GM19468 (cell line): Measurements from ENCODE around the gene TOX2.

Experiments
- ATAC-seq: cut with Tn5 transposase; IDR thresholded peaks from one replicate; pipeline ENCODE4 v1.9.1; 2021; ENCODE audit warnings: mild to moderate bottlenecking, moderate library complexity, moderate number of reproducible peaks; ENCODE audit not compliant: unreplicated experiment; ENCODE audit errors: extremely low read depth

The TOX2 gene

DNA sequence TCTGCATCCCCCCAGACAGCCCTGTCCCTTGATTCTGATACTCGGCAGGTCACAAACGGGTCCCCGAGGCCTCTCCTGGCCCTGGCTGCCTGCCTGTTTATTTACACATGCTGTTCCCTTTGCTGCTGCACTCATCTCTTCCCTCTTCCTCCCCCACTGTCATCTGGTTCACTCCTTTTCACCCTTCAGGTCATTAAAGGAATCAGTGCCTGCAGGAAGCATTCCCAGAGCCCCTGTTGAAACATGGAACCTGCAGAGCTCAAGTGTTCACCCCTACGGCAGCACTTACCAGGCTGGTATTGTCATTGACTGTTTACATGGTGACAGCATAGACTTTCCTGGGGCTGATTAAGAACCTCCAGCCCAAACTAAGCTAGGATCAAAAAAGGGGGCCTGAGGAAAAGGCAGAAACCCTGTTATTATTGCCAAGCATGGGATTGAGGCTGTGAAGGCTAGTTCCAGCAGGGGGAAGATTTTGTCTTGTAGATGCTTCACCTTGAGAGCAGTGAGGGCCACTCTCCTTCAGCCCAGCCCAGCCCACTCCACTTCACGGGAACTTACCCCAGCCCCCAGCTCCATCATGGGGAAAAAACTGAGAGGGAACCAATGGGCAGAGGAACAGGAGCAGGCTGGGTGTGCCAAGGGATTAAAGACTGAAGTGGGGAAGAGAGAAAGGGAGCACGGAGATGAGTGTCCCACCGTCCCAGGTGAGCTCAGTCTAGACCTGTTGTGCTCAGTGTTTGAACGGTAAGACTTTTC lies 199.1 kb downstream of the TOX2 start:
- no peak for ATAC-seq

DNA sequence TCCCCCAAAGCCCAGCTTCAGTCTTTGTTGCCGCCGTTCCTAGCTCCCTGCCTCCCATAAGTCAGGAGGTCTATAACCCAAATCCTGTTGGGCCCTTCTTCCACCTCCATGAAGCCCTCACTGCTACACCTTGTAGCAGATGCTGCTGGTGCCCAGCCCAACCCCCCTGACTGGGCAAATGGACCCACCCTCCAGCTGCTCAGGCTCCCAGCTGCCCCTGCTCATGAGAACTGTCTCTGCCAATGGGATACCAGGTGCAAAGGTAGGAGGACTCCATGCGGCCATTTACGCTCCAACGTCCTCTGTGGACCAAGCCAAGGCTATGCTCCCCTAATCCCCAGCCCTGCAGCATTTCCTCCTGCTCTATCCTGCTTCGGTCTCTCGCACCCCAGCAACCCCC lies 200.5 kb downstream of the TOX2 start:
- ATAC-seq: no peak

DNA sequence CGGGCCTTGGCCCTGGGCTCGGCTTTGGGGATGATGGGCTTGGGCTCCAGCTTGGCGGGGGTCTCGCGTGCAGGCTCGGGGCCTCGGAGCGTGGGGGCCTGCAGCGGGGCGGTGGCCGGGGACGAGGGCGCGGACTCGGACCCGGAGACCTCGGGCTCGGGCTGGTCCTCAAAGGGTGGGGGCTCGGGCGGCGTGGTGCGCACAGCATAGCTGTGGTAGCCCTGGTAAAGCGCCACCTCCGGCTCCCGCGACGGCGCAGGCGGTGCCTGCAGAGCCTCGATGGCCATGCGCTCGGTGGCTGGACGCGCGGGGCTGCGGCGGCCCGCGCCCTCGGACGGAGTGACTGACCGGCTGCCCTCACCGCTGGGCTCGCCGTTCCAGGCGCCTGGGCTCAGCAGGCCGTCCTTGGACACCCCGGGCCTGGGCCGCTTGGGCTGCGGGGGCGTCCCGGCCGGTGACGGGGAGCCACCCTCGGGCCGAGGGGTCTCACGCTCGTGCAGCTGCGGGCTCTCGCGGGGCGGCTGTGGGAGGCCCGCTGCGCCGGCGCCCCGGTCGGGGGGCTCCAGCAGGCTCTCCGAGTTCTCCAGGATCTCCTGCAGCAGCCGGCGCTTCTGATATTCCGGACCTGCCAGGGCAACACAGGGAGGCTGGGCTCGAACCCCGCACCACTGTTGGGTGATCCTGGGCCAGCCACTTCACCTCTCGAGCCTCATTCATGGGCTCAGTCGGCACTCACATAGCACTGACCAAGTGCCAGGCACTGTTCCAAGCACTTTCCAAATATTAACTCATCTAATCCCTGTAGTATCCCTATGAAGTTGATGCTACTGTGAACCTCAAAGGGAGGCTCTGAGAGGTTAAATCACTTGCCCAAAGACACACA lies 201.4 kb downstream of the TOX2 start:
- ATAC-seq: no peak

DNA sequence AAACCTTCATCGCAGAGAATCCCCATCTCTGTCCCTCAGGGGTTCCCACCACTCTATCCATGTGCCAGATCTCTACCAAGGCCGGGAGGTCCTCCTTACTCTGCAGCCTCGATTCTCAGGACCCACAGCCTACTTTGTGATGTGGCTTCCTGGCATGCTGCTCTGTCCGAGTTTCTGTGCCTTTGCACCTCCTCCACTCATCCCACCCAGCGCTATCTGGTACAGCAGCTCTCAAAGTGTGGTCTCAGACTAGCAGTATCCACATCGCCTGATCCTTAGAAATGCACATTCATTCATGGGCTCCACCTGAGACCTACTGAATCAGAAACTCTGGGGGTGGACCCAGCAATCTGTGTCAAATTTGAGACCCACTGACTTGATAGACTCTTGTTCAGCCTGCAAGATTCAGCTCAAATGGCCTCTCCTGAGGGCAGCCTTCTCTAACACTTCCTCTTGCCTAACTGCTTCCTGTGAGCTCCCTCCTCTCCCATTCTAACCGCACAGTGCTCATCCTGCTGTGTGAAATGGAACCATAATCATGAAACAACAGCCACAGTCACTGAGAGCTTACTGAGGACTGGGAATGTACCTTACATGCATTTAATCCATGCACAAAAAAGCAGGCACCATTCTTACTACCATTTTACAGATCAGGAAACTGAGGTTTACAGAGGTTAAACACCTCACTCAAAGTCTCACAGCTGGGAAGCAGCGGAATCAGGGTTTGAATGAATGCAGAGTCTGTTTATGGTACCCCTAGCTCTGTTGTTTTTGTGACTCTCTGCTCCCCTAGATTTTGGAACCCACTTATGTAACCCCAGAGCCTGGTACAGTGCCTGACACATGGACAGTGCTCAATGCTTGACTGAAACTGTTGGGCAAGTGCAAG lies 202.9 kb downstream of the TOX2 start:
- no peak for ATAC-seq

DNA sequence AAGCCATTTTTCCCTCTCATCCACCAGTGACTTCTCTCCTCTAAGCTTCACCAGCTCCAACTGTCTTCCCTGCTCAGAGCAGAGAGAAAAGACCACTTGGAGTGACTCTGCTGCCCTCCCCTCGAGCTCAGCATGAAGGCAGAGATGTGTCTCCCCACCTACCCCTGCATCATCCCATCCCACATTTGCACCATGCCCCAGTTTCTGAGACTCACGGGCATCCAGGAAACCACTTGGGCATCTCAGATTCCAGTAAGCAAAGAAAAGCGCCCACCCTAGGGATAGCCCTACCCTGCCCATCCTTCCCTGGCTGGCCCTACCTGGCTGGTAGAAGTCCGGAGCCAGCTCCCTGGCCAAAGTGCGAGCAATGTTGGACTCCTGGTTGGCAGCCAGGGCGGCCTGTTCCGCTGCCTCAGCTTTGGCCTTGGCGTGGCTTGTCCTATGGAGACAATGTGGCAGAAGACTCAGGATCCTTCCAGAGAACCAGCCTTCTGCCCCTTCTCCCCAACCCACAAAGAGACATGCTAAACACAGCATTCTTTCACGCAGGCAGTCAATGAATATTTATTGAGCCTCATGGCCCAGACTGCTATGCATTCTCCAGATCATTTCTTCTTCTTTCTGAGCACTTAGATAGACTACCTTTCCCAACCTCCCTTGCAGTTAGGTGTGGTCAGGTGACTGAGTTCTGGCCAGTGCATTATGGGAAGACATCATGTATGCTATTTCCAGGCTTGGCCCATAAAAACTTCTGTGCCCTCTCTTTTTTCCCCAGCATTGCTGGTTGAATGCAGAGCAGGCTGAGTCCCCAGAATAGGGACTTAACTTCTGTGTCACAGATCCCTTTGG lies 203.8 kb downstream of the TOX2 start:
- ATAC-seq: no peak
